Measurements from ENCODE around the gene TARS3.

GRCh38 chr15:101623367-101624304 lies 100.6 kb downstream of the TARS3 start:
- TF ChIP-seq CTCF (IDR thresholded peaks at IDR 0.05): no peak
- TF ChIP-seq EP300 (IDR thresholded peaks at IDR 0.05): no peak
- no peak for TF ChIP-seq POLR2A (IDR thresholded peaks at IDR 0.05)
